Measurements from ENCODE around the gene ATP23.

The ATP23 gene

GRCh38 chr12:57952766-57953165, 11.4 kb downstream of the ATP23 start:
- H3K4me2 ChIP-seq (ENCODE audit: low read length): no peak overlapping the region
- no peaks in the 10 kb centered on the region for H3K9me3 ChIP-seq (replicated peaks; ENCODE audit: low read length)
- no peak overlapping the region for H3K4me3 ChIP-seq (ENCODE audit: low read length)
- no peak overlapping the region for H3K9ac ChIP-seq (ENCODE audit: low read depth, low read length)
- no peaks in the 10 kb centered on the region for H3K36me3 ChIP-seq (ENCODE audit: insufficient read depth, low read length)
- no peaks in the 10 kb centered on the region for H3K4me1 ChIP-seq (ENCODE audit: control insufficient read depth, insufficient read depth, low read length)
- no peaks in the 10 kb centered on the region for H3K27me3 ChIP-seq (ENCODE audit: control insufficient read depth, insufficient read depth, low read length)

GRCh38 chr12:57954768-57955167, 13.4 kb downstream of the ATP23 start:
- no peaks in the 10 kb centered on the region for H3K9me3 ChIP-seq (replicated peaks; ENCODE audit: low read length)
- H3K9ac ChIP-seq (ENCODE audit: low read depth, low read length): no peak overlapping the region
- no peaks in the 10 kb centered on the region for H3K36me3 ChIP-seq (ENCODE audit: insufficient read depth, low read length)
- H3K4me3 ChIP-seq (ENCODE audit: low read length): no peak overlapping the region
- H3K4me2 ChIP-seq (ENCODE audit: low read length): no peak overlapping the region
- H3K4me1 ChIP-seq (ENCODE audit: control insufficient read depth, insufficient read depth, low read length): no peaks in the 10 kb centered on the region
- no peaks in the 10 kb centered on the region for H3K27me3 ChIP-seq (ENCODE audit: control insufficient read depth, insufficient read depth, low read length)

- Histone ChIP-seq H3K4me3 (ENCODE audit: low read length) (no peak overlapping the region), H3K36me3 (ENCODE audit: insufficient read depth, low read length) (no peaks in the 10 kb centered on the region), H3K4me2 (ENCODE audit: low read length) (no peak overlapping the region), H3K9me3 (replicated peaks; ENCODE audit: low read length) (no peaks in the 10 kb centered on the region), H3K4me1 (ENCODE audit: control insufficient read depth, insufficient read depth, low read length) (no peaks in the 10 kb centered on the region), H3K9ac (ENCODE audit: low read depth, low read length) (no peak overlapping the region), H3K27me3 (ENCODE audit: control insufficient read depth, insufficient read depth, low read length) (no peaks in the 10 kb centered on the region)
These were observed 16.8 kb downstream of the ATP23 start for GRCh38 chr12:57958061-57958657.

GRCh38 chr12:57964421-57964820, 23.1 kb downstream of the ATP23 start:
- Histone ChIP-seq H3K9me3 (replicated peaks; ENCODE audit: low read length) (no peaks in the 10 kb centered on the region), H3K4me2 (ENCODE audit: low read length) (no peak overlapping the region), H3K36me3 (ENCODE audit: insufficient read depth, low read length) (no peaks in the 10 kb centered on the region), H3K4me3 (ENCODE audit: low read length) (no peak overlapping the region), H3K4me1 (ENCODE audit: control insufficient read depth, insufficient read depth, low read length) (no peaks in the 10 kb centered on the region), H3K27me3 (ENCODE audit: control insufficient read depth, insufficient read depth, low read length) (no peaks in the 10 kb centered on the region), H3K9ac (ENCODE audit: low read depth, low read length) (no peak overlapping the region)

GRCh38 chr12:57965766-57966165, 24.4 kb downstream of the ATP23 start:
- H3K27me3 ChIP-seq (ENCODE audit: control insufficient read depth, insufficient read depth, low read length): no peaks in the 10 kb centered on the region
- no peaks in the 10 kb centered on the region for H3K4me1 ChIP-seq (ENCODE audit: control insufficient read depth, insufficient read depth, low read length)
- peaks cover 4% of the 10 kb centered on the region for H3K9me3 ChIP-seq (replicated peaks; ENCODE audit: low read length)
- no peak overlapping the region for H3K9ac ChIP-seq (ENCODE audit: low read depth, low read length)
- peak overlapping the region; percentile 29 for H3K4me2 ChIP-seq (ENCODE audit: low read length)
- no peak overlapping the region for H3K4me3 ChIP-seq (ENCODE audit: low read length)
- H3K36me3 ChIP-seq (ENCODE audit: insufficient read depth, low read length): no peaks in the 10 kb centered on the region

- Histone ChIP-seq H3K36me3 (ENCODE audit: insufficient read depth, low read length) (no peaks in the 10 kb centered on the region), H3K4me3 (ENCODE audit: low read length) (no peak overlapping the region), H3K4me1 (ENCODE audit: control insufficient read depth, insufficient read depth, low read length) (no peaks in the 10 kb centered on the region), H3K9me3 (replicated peaks; ENCODE audit: low read length) (peaks cover 4% of the 10 kb centered on the region), H3K27me3 (ENCODE audit: control insufficient read depth, insufficient read depth, low read length) (no peaks in the 10 kb centered on the region), H3K4me2 (ENCODE audit: low read length) (no peak overlapping the region), H3K9ac (ENCODE audit: low read depth, low read length) (no peak overlapping the region)
These were observed 25.2 kb downstream of the ATP23 start for GRCh38 chr12:57966536-57966935.

GRCh38 chr12:57983146-57983857, 41.9 kb downstream of the ATP23 start:
- no peaks in the 10 kb centered on the region for H3K36me3 ChIP-seq (ENCODE audit: insufficient read depth, low read length)
- H3K4me1 ChIP-seq (ENCODE audit: control insufficient read depth, insufficient read depth, low read length): no peaks in the 10 kb centered on the region

GRCh38 chr12:57983858-57984505, 42.6 kb downstream of the ATP23 start:
- Histone ChIP-seq H3K4me3 (ENCODE audit: low read length) (no peak overlapping the region), H3K27me3 (ENCODE audit: control insufficient read depth, insufficient read depth, low read length) (no peaks in the 10 kb centered on the region), H3K4me2 (ENCODE audit: low read length) (no peak overlapping the region), H3K4me1 (ENCODE audit: control insufficient read depth, insufficient read depth, low read length) (no peaks in the 10 kb centered on the region), H3K9me3 (replicated peaks; ENCODE audit: low read length) (no peaks in the 10 kb centered on the region), H3K9ac (ENCODE audit: low read depth, low read length) (no peak overlapping the region), H3K36me3 (ENCODE audit: insufficient read depth, low read length) (no peaks in the 10 kb centered on the region)

More at GRCh38 chr12:57983146-57983857, 41.9 kb downstream of the ATP23 start:
- no peaks in the 10 kb centered on the region for H3K27me3 ChIP-seq (ENCODE audit: control insufficient read depth, insufficient read depth, low read length)
- H3K9me3 ChIP-seq (replicated peaks; ENCODE audit: low read length): no peaks in the 10 kb centered on the region
- no peak overlapping the region for H3K4me3 ChIP-seq (ENCODE audit: low read length)
- no peak overlapping the region for H3K9ac ChIP-seq (ENCODE audit: low read depth, low read length)
- H3K4me2 ChIP-seq (ENCODE audit: low read length): no peak overlapping the region

- Histone ChIP-seq H3K4me2 (ENCODE audit: low read length) (no peak overlapping the region), H3K36me3 (ENCODE audit: insufficient read depth, low read length) (no peaks in the 10 kb centered on the region), H3K4me3 (ENCODE audit: low read length) (no peak overlapping the region), H3K9me3 (replicated peaks; ENCODE audit: low read length) (no peaks in the 10 kb centered on the region), H3K27me3 (ENCODE audit: control insufficient read depth, insufficient read depth, low read length) (no peaks in the 10 kb centered on the region), H3K4me1 (ENCODE audit: control insufficient read depth, insufficient read depth, low read length) (no peaks in the 10 kb centered on the region), H3K9ac (ENCODE audit: low read depth, low read length) (no peak overlapping the region)
These were observed 43.3 kb downstream of the ATP23 start for GRCh38 chr12:57984629-57985151.

GRCh38 chr12:57985685-57986084, 44.3 kb downstream of the ATP23 start:
- no peaks in the 10 kb centered on the region for H3K36me3 ChIP-seq (ENCODE audit: insufficient read depth, low read length)
- no peak overlapping the region for H3K4me2 ChIP-seq (ENCODE audit: low read length)
- H3K9me3 ChIP-seq (replicated peaks; ENCODE audit: low read length): no peaks in the 10 kb centered on the region
- no peak overlapping the region for H3K9ac ChIP-seq (ENCODE audit: low read depth, low read length)
- H3K27me3 ChIP-seq (ENCODE audit: control insufficient read depth, insufficient read depth, low read length): no peaks in the 10 kb centered on the region
- no peak overlapping the region for H3K4me3 ChIP-seq (ENCODE audit: low read length)
- no peaks in the 10 kb centered on the region for H3K4me1 ChIP-seq (ENCODE audit: control insufficient read depth, insufficient read depth, low read length)

- Histone ChIP-seq H3K4me1 (ENCODE audit: control insufficient read depth, insufficient read depth, low read length) (no peaks in the 10 kb centered on the region), H3K4me3 (ENCODE audit: low read length) (no peak overlapping the region), H3K9ac (ENCODE audit: low read depth, low read length) (no peak overlapping the region), H3K36me3 (ENCODE audit: insufficient read depth, low read length) (no peaks in the 10 kb centered on the region), H3K4me2 (ENCODE audit: low read length) (no peak overlapping the region), H3K9me3 (replicated peaks; ENCODE audit: low read length) (no peaks in the 10 kb centered on the region), H3K27me3 (ENCODE audit: control insufficient read depth, insufficient read depth, low read length) (no peaks in the 10 kb centered on the region)
These were observed 48.5 kb downstream of the ATP23 start for GRCh38 chr12:57989838-57990237.
